GM12878 (cell line): ENCODE data around the gene CPB2. TPM values are rescaled to one million over a fixed set of nuclear protein-coding genes. Genes with fewer than 3 reads are reported as not detected.

ENCODE experiments used
- ATAC-seq: fragments of 200-7000 bp; cut with Tn5 transposase; 3 replicates; pipeline ENCODE4 v1.9.1; 2020; ENCODE audit warnings: mild to moderate bottlenecking, moderate library complexity
- BruUV-seq: library from RNA; stranded (reverse); fragments of 400-500 nt; replicated peaks from 2 replicates; lab custom pipeline; 2021; lab: Mats Ljungman, UMichigan
- CTCF ChIA-PET: fragments of 300-600 bp; sonication (Branson Sonifier 250); formaldehyde crosslinking; extraction: SDS; loops from one replicate; lab custom pipeline; 2021; ENCODE audit warnings: inconsistent platforms; lab: Yijun Ruan, JAX
- POLR2A ChIA-PET: fragments of 350-600 bp; formaldehyde crosslinking; extraction: SDS; loops from one replicate; lab custom pipeline; 2021; ENCODE audit warnings: inconsistent platforms; lab: Charles Lee
- RAD21 ChIA-PET: fragments of 300-600 bp; sonication (Branson Sonifier 250); formaldehyde crosslinking; loops from one replicate; lab custom pipeline; 2023; ENCODE audit warnings: antibody characterized with exemption; ENCODE audit not compliant: unreplicated experiment; lab: Charles Lee
- SMC1A ChIA-PET: fragments of 300-600 bp; sonication (Branson Sonifier 250); formaldehyde crosslinking; loops from one replicate; lab custom pipeline; 2023; ENCODE audit not compliant: unreplicated experiment, uncharacterized antibody; lab: Charles Lee
- DNase-seq: peaks from one replicate; pipeline ENCODE4 v3.0.0-alpha.2; 2011; ENCODE audit warnings: low read depth, low spot score
- FAIRE-seq: peaks from 3 replicates; lab custom pipeline; 2011; peaks lifted over from hg19 to GRCh38; lab: Jason Lieb, UNC
- H2AFZ ChIP-seq: 2 replicates; pipeline ENCODE4 v1.6.0; 2011; ENCODE audit warnings: low read depth, low read length, control low read depth; ENCODE audit not compliant: control insufficient read depth
- H3K27ac ChIP-seq: 2 replicates; pipeline ENCODE4 v1.5.1; 2011; ENCODE audit warnings: control low read depth; ENCODE audit not compliant: control insufficient read depth, insufficient read depth
- H3K27me3 ChIP-seq, 2 experiments: replicated peaks in 1 of 2; 2 replicates each; pipeline versions ENCODE4 v1.6.0 to v1.6.1; 2011; ENCODE audit warnings: low read length in 1 of 2; ENCODE audit not compliant: control insufficient read depth in 2 of 2, insufficient read depth in 2 of 2
- H3K36me3 ChIP-seq, 2 experiments: 2 replicates each; pipeline ENCODE4 v1.5.1; 2011; ENCODE audit warnings: low read length in 1 of 2; ENCODE audit not compliant: control insufficient read depth in 2 of 2, insufficient read depth in 2 of 2
- H3K4me1 ChIP-seq: 2 replicates; pipeline ENCODE4 v1.6.1; 2011; ENCODE audit warnings: mild to moderate bottlenecking, low read length, moderate library complexity, mixed read lengths; ENCODE audit not compliant: control insufficient read depth, insufficient read depth
- H3K4me2 ChIP-seq: 2 replicates; pipeline ENCODE4 v1.6.0; 2011; ENCODE audit warnings: control low read depth; ENCODE audit not compliant: control insufficient read depth, insufficient read depth
- H3K4me3 ChIP-seq: fragments of 200-600 bp; sonication (generic); 2 replicates; pipeline ENCODE4 v1.5.1; 2016
- H3K79me2 ChIP-seq: 2 replicates; pipeline ENCODE4 v1.6.0; 2011; ENCODE audit warnings: low read length; ENCODE audit not compliant: control insufficient read depth, insufficient read depth
- H3K9ac ChIP-seq: 2 replicates; pipeline ENCODE4 v1.8.0; 2011; ENCODE audit warnings: low read length, control low read depth, mixed read lengths; ENCODE audit not compliant: control insufficient read depth, insufficient read depth
- H3K9me3 ChIP-seq: replicated peaks from 3 replicates; pipeline ENCODE4 v1.5.1; 2011; ENCODE audit warnings: mild to moderate bottlenecking, low read length; ENCODE audit not compliant: control insufficient read depth, insufficient read depth
- H4K20me1 ChIP-seq: 2 replicates; pipeline ENCODE4 v1.6.0; 2011; ENCODE audit not compliant: control insufficient read depth, insufficient read depth
- ATF2 ChIP-seq: IDR thresholded peaks from 2 replicates; pipeline ENCODE4 v1.6.1; 2012; ENCODE audit warnings: low read length, inconsistent platforms
- CBX3 ChIP-seq: fragments of 200-600 bp; sonication (generic); IDR thresholded peaks from 2 replicates; pipeline ENCODE4 v1.6.1; 2016; ENCODE audit warnings: low read depth, borderline replicate concordance
- CREB1 ChIP-seq: IDR thresholded peaks from 2 replicates; pipeline ENCODE4 v1.6.1; 2012; ENCODE audit warnings: low read depth, mild to moderate bottlenecking, inconsistent platforms
- DPF2 ChIP-seq: fragments of 450-650 bp; IDR thresholded peaks from 2 replicates; pipeline ENCODE4 v1.6.1; 2017; ENCODE audit warnings: mild to moderate bottlenecking
- ESRRA ChIP-seq: IDR thresholded peaks from 2 replicates; pipeline ENCODE4 v1.6.1; 2012; ENCODE audit warnings: mild to moderate bottlenecking, low read length, improper control_type of control experiment
- HSF1 ChIP-seq: fragments of 150-350 bp; IDR thresholded peaks from 2 replicates; pipeline ENCODE4 v1.6.1; 2014; ENCODE audit warnings: mild to moderate bottlenecking, low read depth, low read length
- KAT2A ChIP-seq: conservative IDR thresholded peaks from 2 replicates; pipeline ENCODE4 v1.6.1; 2011; ENCODE audit warnings: low read depth, low read length; ENCODE audit not compliant: control insufficient read depth
- MYB ChIP-seq: fragments of 150-350 bp; IDR thresholded peaks from 2 replicates; pipeline ENCODE4 v1.6.1; 2014; ENCODE audit warnings: mild to moderate bottlenecking, low read depth, low read length, borderline replicate concordance
- NR2C2 ChIP-seq: IDR thresholded peaks from 2 replicates; pipeline ENCODE4 v1.6.1; 2011; ENCODE audit warnings: borderline replicate concordance, low read depth; ENCODE audit not compliant: control insufficient read depth, insufficient read length
- POLR2A ChIP-seq: IDR thresholded peaks from 2 replicates; pipeline ENCODE4 v1.6.1; 2011; ENCODE audit warnings: low read depth, mild to moderate bottlenecking, low read length
- POLR2AphosphoS5 ChIP-seq: IDR thresholded peaks from 2 replicates; pipeline ENCODE4 v1.6.1; 2011; ENCODE audit warnings: mild to moderate bottlenecking, low read length, inconsistent platforms
- SP1 ChIP-seq: IDR thresholded peaks from one replicate; pipeline ENCODE4 v1.6.1; 2011; ENCODE audit warnings: low read depth, low read length
- STAT1 ChIP-seq: fragments of 450-650 bp; conservative IDR thresholded peaks from 2 replicates; pipeline ENCODE4 v1.6.1; 2014; ENCODE audit warnings: antibody characterized with exemption, mild to moderate bottlenecking
- SUZ12 ChIP-seq: fragments of 200-600 bp; sonication (generic); IDR thresholded peaks from one replicate; pipeline ENCODE4 v1.6.1; 2018; ENCODE audit warnings: antibody characterized with exemption, mild to moderate bottlenecking; ENCODE audit not compliant: unreplicated experiment
- TARDBP ChIP-seq: IDR thresholded peaks from 2 replicates; pipeline ENCODE4 v1.6.1; 2016; ENCODE audit warnings: borderline replicate concordance
- ZNF274 ChIP-seq: IDR thresholded peaks from one replicate; pipeline ENCODE4 v1.8.0; 2011; ENCODE audit not compliant: insufficient read length, insufficient read depth
- ZNF384 ChIP-seq: IDR thresholded peaks from 2 replicates; pipeline ENCODE4 v1.6.1; 2012; ENCODE audit warnings: low read depth, mild to moderate bottlenecking, low read length, improper control_type of control experiment, borderline replicate concordance
- ZNF592 ChIP-seq: fragments of 450-650 bp; IDR thresholded peaks from 2 replicates; pipeline ENCODE4 v1.6.1; 2017; ENCODE audit warnings: mild to moderate bottlenecking, moderate library complexity
- ZZZ3 ChIP-seq: IDR thresholded peaks from 2 replicates; pipeline ENCODE4 v1.6.1; 2011; ENCODE audit warnings: low read depth; ENCODE audit not compliant: control insufficient read depth, insufficient read length
- WGBS: methylation state at CpG from one replicate; pipeline ENCODE4 v1.1.6; 2016; ENCODE audit warnings: low lambda C conversion rate; ENCODE audit not compliant: insufficient replicate concordance, insufficient coverage; ENCODE audit errors: missing lambda C conversion rate; 5-methylcytosine and 5-hydroxymethylcytosine counted together
- in situ Hi-C: fragments of 300-500 bp; cut with MboI; formaldehyde crosslinking; loops from 9 replicates; pipeline ENCODE4 v1.14.3; 2018; ENCODE audit warnings: mixed read lengths
- intact Hi-C: fragments of 100-400 bp; cut with micrococcal nuclease; formaldehyde crosslinking; loops from one replicate; pipeline ENCODE4 v1.14.2; 2022; ENCODE audit not compliant: unreplicated experiment
- polyA plus RNA-seq, 11 experiments: library from polyadenylated mRNA; depleted of rRNA in 4 of 11; unstranded in 6 of 11; stranded (reverse) in 5 of 11; fragments of >200 nt; fragmentation: Nextera tagmentation in 4 of 11; fragmentation: Illumina TruSeq in 1 of 11; extraction: Ambion mirVana in 4 of 11; extraction: Trizol in 1 of 11; gene quantifications; 1 replicate in 1 of 11; 2 replicates in 10 of 11; pipeline versions ENCODE4 v1.2.1 to v1.2.3, GENCODE V29; 2011 to 2016; ENCODE audit warnings: inconsistent platforms in 2 of 11, missing spikeins in 2 of 11, low read depth in 1 of 11
- total RNA-seq, 4 experiments: library from RNA; depleted of rRNA in 3 of 4; stranded (reverse); fragments of >200 nt in 3 of 4; fragmentation: Illumina TruSeq in 1 of 4; extraction: Trizol in 1 of 4; gene quantifications; 2 replicates each; pipeline versions ENCODE4 v1.2.1 to v1.2.3, GENCODE V29; 2013 to 2021

Gene CPB2
- total and polyA plus RNA-seq, 10 of the 15 experiments (the other 5 are each of a cell fraction or from before 2014, with no cell fraction given), result 0.05 to 0.87 (median 0.13) TPM; not detected in 3

- no peak overlapping the region for H3K9ac ChIP-seq
- no peaks in the 10 kb centered on the region for H3K4me1 ChIP-seq
- intact Hi-C loops, result loop anchor here (5.0 kb wide), 2 partner anchors 77 to 502 kb away; partner anchors contain the start of gene ZC3H13
- no peak overlapping the region for H3K4me3 ChIP-seq
- ChIA-PET CTCF (interaction anchor here (0.8 to 1.7 kb wide), 4 partner anchors 13 to 56 kb away, joined by 3 to 5 read pairs (median 5); no protein-coding TSS in a partner anchor), POLR2A (no interaction called here), RAD21 (no interaction called here), SMC1A (interaction anchor here (0.7 to 3.3 kb wide), 3 partner anchors 16 to 31 kb away, joined by 3 to 10 read pairs (median 5); no protein-coding TSS in a partner anchor)
- no peaks in the 10 kb centered on the region for H4K20me1 ChIP-seq
- H2AFZ ChIP-seq, result no peak overlapping the region
- no peak for ATAC-seq
- no peaks in the 10 kb centered on the region for H3K27me3 ChIP-seq
- H3K9me3 ChIP-seq, result no peaks in the 10 kb centered on the region
- no TSS peak for BruUV-seq
- no peak for DNase-seq
- WGBS, result 96% methylated on average over 2 of the region's 2 CpGs
- H3K4me2 ChIP-seq, result no peak overlapping the region
- no peaks in the 10 kb centered on the region for H3K79me2 ChIP-seq
- peaks cover 40 to 44% of the 10 kb centered on the region in 2 experiments for H3K36me3 ChIP-seq
- FAIRE-seq, result no peak
- in situ Hi-C loops, result no loop called here
- no peak overlapping the region for H3K27ac ChIP-seq
- TF ChIP-seq STAT1, result no peak
- TF ChIP-seq NR2C2, result no peak
- TF ChIP-seq ATF2, result no peak
- no peak for TF ChIP-seq CBX3
- TF ChIP-seq ZNF384, result no peak
- TF ChIP-seq KAT2A, result no peak
- TF ChIP-seq SUZ12, result no peak
- TF ChIP-seq HSF1, result no peak
- TF ChIP-seq CREB1, result no peak
- TF ChIP-seq SP1, result no peak
- TF ChIP-seq ESRRA, result no peak
- no peak for TF ChIP-seq ZZZ3
- no peak for TF ChIP-seq DPF2
- TF ChIP-seq POLR2A, result no peak
- TF ChIP-seq ZNF274, result no peak
- TF ChIP-seq ZNF592, result no peak
- no peak for TF ChIP-seq TARDBP
- TF ChIP-seq POLR2AphosphoS5, result no peak
- no peak for TF ChIP-seq MYB
Observed at GRCh38 chr13:46129124-46129523, 24.3 kb upstream of the CPB2 start.
